DND-41 (cell line): ENCODE measurements around the gene BMP7.

Source experiments
- ATAC-seq: fragments of 200-7000 bp; cut with Tn5 transposase; 3 replicates; pipeline ENCODE4 v1.9.1; 2021; ENCODE audit warnings: low read depth; ENCODE audit not compliant: insufficient read depth
- DNase-seq: peaks from one replicate; pipeline ENCODE4 v3.0.0-alpha.2; 2020
- H2AFZ ChIP-seq: 2 replicates; pipeline ENCODE4 v1.6.0; 2012; ENCODE audit warnings: low read depth, low read length
- H3K27ac ChIP-seq: 2 replicates; pipeline ENCODE4 v1.5.1; 2012; ENCODE audit warnings: low read length, inconsistent platforms
- H3K27me3 ChIP-seq: fragments of 200-600 bp; sonication (generic); 2 replicates; pipeline ENCODE4 v1.6.0; 2012; ENCODE audit warnings: low read length, mild to moderate bottlenecking, inconsistent platforms; ENCODE audit not compliant: insufficient read depth, poor library complexity
- H3K36me3 ChIP-seq: 2 replicates; pipeline ENCODE4 v1.5.1; 2012; ENCODE audit warnings: low read length, inconsistent platforms; ENCODE audit not compliant: insufficient read depth
- H3K4me1 ChIP-seq: 2 replicates; pipeline ENCODE4 v1.5.1; 2012; ENCODE audit warnings: mild to moderate bottlenecking, low read length; ENCODE audit not compliant: insufficient read depth
- H3K4me2 ChIP-seq: 2 replicates; pipeline ENCODE4 v1.6.0; 2012; ENCODE audit warnings: mild to moderate bottlenecking, moderate library complexity, low read length, inconsistent platforms; ENCODE audit not compliant: insufficient read depth
- H3K4me3 ChIP-seq, 2 experiments: fragments of 200-600 bp in 1 of 2; shearing (Covaris generic) in 1 of 2; 2 replicates each; pipeline ENCODE4 v1.5.1; 2012 to 2016; ENCODE audit warnings: inconsistent platforms in 2 of 2, low read length in 2 of 2, mild to moderate bottlenecking in 2 of 2, low read depth in 1 of 2, moderate library complexity in 1 of 2
- H3K79me2 ChIP-seq: 2 replicates; pipeline ENCODE4 v1.6.0; 2012; ENCODE audit warnings: low read length, inconsistent platforms; ENCODE audit not compliant: insufficient read depth
- H3K9ac ChIP-seq: 2 replicates; pipeline ENCODE4 v1.6.0; 2012; ENCODE audit warnings: low read depth, mild to moderate bottlenecking, inconsistent platforms, low read length, moderate library complexity
- H3K9me3 ChIP-seq: 2 replicates; pipeline ENCODE4 v1.5.1; 2012; ENCODE audit warnings: low read length, moderate library complexity, mild to moderate bottlenecking, inconsistent platforms; ENCODE audit not compliant: insufficient read depth, severe bottlenecking
- H4K20me1 ChIP-seq: 2 replicates; pipeline ENCODE4 v1.6.0; 2012; ENCODE audit warnings: low read length; ENCODE audit not compliant: insufficient read depth
- EZH2 ChIP-seq: IDR thresholded peaks from 3 replicates; pipeline ENCODE4 v1.6.1; 2012; ENCODE audit warnings: borderline replicate concordance, low read depth, mild to moderate bottlenecking, moderate library complexity, low read length, inconsistent platforms; ENCODE audit not compliant: severe bottlenecking
- TF ChIP-seq, protein P1 (sequence below): IDR thresholded peaks from 2 replicates; pipeline ENCODE4 v1.5.1; 2012; ENCODE audit warnings: borderline replicate concordance, low read length, moderate library complexity, mild to moderate bottlenecking; ENCODE audit not compliant: poor library complexity, severe bottlenecking; ENCODE audit errors: extremely low read depth

BMP7 gene

DNA sequence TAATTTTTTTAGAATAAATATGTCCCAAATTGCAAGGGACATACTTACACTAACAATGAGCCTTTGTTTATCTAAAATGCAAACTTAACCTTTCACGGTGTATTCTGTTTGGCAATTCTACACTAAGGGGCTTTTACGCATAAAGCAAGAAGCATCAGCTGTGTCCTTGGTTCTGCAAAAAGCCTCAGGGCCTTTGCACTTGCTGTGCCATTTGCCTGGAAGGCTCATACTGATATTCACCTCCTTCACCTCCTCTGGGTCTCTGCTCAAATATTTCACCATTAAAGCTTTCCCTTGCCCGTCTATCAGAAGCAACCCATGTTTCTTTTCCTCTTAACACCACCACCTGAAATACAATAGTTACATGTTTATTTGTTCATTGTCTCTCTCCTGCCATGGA, 8.9 kb upstream of the BMP7 start:
- Histone ChIP-seq H3K4me2 (no peak overlapping the region), H3K4me1 (no peaks in the 10 kb centered on the region), H4K20me1 (no peaks in the 10 kb centered on the region), H3K79me2 (no peaks in the 10 kb centered on the region), H3K27me3 (peaks cover 37% of the 10 kb centered on the region), H2AFZ (no peak overlapping the region), H3K9me3 (no peaks in the 10 kb centered on the region), H3K36me3 (no peaks in the 10 kb centered on the region), H3K27ac (no peak overlapping the region), H3K4me3 (no peak overlapping the region), H3K9ac (no peak overlapping the region)
- DNase-seq (no peak), ATAC-seq (no peak)
- no peak for TF ChIP-seq EZH2
- TF ChIP-seq, protein P1, sequence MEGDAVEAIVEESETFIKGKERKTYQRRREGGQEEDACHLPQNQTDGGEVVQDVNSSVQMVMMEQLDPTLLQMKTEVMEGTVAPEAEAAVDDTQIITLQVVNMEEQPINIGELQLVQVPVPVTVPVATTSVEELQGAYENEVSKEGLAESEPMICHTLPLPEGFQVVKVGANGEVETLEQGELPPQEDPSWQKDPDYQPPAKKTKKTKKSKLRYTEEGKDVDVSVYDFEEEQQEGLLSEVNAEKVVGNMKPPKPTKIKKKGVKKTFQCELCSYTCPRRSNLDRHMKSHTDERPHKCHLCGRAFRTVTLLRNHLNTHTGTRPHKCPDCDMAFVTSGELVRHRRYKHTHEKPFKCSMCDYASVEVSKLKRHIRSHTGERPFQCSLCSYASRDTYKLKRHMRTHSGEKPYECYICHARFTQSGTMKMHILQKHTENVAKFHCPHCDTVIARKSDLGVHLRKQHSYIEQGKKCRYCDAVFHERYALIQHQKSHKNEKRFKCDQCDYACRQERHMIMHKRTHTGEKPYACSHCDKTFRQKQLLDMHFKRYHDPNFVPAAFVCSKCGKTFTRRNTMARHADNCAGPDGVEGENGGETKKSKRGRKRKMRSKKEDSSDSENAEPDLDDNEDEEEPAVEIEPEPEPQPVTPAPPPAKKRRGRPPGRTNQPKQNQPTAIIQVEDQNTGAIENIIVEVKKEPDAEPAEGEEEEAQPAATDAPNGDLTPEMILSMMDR = no peak

DNA sequence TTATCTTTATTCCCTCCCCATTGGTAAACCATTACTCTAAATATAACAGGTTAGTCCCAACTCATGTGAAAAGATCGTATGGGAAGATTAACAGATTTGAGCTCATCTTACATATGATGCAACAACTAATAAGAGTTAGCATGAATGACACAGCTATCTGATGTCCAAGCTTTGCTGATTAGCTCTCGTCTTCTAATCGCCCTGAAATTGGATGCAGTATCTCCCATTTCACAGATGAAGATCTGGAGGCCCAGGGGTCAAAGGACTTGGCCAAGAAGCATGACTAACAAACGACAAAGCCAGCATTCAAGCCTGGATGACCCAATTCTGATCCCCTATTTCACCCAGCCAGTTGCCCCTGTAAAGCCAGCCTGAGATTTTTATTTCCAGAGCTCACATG, 8.4 kb upstream of the BMP7 start:
- H3K27me3 ChIP-seq = peaks cover 37% of the 10 kb centered on the region

DNA sequence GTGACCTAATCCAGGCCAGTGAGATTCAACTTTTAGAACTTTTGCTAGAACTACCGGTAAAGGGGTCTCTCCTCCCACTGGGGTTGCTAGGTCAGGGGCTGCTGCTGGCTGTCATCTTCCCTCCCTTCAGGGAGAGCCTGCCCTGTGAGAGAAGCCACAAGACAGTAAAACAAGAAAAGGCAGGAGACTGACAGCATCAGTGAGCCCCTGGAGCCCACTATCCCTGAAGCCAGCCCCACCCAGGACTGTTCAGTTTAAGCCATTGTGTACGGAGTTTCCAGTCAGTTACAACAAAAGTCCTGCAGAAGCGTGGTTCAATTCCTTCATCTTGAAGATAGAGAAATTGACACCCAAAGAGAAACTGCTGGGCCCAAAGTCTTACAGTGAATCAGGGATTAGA, 7.9 kb upstream of the BMP7 start:
- Histone ChIP-seq H3K27ac (no peak overlapping the region), H4K20me1 (no peaks in the 10 kb centered on the region), H3K36me3 (no peaks in the 10 kb centered on the region), H3K4me1 (no peaks in the 10 kb centered on the region), H3K9ac (no peak overlapping the region), H3K79me2 (no peaks in the 10 kb centered on the region), H3K4me3 (no peak overlapping the region), H3K9me3 (no peaks in the 10 kb centered on the region), H3K4me2 (no peak overlapping the region), H3K27me3 (peaks cover 37% of the 10 kb centered on the region), H2AFZ (no peak overlapping the region)
- ATAC-seq (no peak), DNase-seq (no peak)
- TF ChIP-seq, protein P1 = no peak
- no peak for TF ChIP-seq EZH2

More for the DNA sequence above, 8.4 kb upstream of the BMP7 start:
- no peaks in the 10 kb centered on the region for H3K4me1 ChIP-seq
- no peaks in the 10 kb centered on the region for H3K9me3 ChIP-seq
- H3K4me3 ChIP-seq = no peak overlapping the region
- no peaks in the 10 kb centered on the region for H3K79me2 ChIP-seq
- no peaks in the 10 kb centered on the region for H4K20me1 ChIP-seq
- ATAC-seq (no peak), DNase-seq (no peak)
- TF ChIP-seq EZH2 = no peak
- TF ChIP-seq, protein P1 = no peak
- no peaks in the 10 kb centered on the region for H3K36me3 ChIP-seq
- no peak overlapping the region for H3K27ac ChIP-seq
- H3K4me2 ChIP-seq = no peak overlapping the region
- H2AFZ ChIP-seq = no peak overlapping the region
- no peak overlapping the region for H3K9ac ChIP-seq

DNA sequence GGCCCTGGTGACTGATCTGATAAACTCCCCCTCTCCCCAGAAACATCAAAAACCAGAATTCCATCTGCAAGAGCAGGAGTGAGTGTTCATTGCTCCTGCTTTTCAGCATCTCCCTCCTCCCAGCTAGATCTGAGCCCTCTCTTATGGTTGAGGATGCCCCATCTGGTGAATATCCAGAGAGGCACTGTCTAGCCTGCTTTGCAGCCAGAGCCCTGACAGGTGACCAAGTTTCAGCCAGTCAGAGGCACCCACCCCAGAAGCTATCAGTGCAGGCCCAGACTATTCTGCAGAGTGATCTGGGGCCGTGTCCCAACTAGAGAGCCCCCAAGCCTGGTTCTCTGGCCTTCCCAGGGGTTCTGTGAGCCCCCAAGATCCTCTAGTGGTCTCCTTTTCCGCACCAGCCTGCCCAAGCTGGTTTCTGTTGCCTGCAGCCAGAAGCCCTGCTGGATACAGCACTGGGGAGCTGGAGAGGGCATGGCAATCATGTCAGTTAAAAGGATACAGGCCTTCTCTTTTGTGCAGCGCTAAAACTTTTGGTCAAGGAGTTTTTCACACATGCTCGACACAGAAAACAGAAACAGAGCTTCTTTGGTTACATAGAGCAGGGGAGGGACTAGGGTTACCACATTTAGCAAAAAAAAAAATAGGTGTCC, 6.6 kb upstream of the BMP7 start:
- ATAC-seq (no peak), DNase-seq (no peak)
- Histone ChIP-seq H3K27me3 (peaks cover 37% of the 10 kb centered on the region), H3K4me2 (no peak overlapping the region), H3K4me3 (no peak overlapping the region), H3K9ac (no peak overlapping the region), H3K36me3 (no peaks in the 10 kb centered on the region), H3K27ac (no peak overlapping the region), H3K4me1 (no peaks in the 10 kb centered on the region), H4K20me1 (no peaks in the 10 kb centered on the region), H2AFZ (no peak overlapping the region), H3K9me3 (no peaks in the 10 kb centered on the region), H3K79me2 (no peaks in the 10 kb centered on the region)
- TF ChIP-seq, protein P1 = no peak
- no peak for TF ChIP-seq EZH2
